ENCODE data around the gene PRPF8. TPM values are rescaled to one million over a fixed set of nuclear protein-coding genes. Genes with fewer than 3 reads are reported as not detected.

PRPF8 gene
- total and polyA plus RNA-seq, 2 experiments from 2014 or later: 178 to 246 TPM

- Histone ChIP-seq H3K79me2 (replicated peaks; ENCODE audit: insufficient read depth) (no peaks in the 10 kb centered on the region), H3K4me2 (no peak overlapping the region), H3K27ac (ENCODE audit: low read depth) (no peak overlapping the region), H3K36me3 (ENCODE audit: insufficient read depth) (no peaks in the 10 kb centered on the region), H2AFZ (no peak overlapping the region), H3K27me3 (ENCODE audit: insufficient read depth) (peaks cover 8% of the 10 kb centered on the region; the same call in 1 of the 2 replicates), H3F3A (replicated peaks; ENCODE audit: low read depth) (0 out of 2 replicates have a peak, but pooled peaks cover 9% of the 10 kb centered on the region), H3K4me3 (no peak overlapping the region), H3K9me2 (ENCODE audit: insufficient read depth) (no peaks in the 10 kb centered on the region), H3K4me1 (ENCODE audit: insufficient read depth) (no peaks in the 10 kb centered on the region; the same call in 1 of the 2 replicates), H4K20me1 (replicated peaks; ENCODE audit: insufficient read depth) (no peaks in the 10 kb centered on the region)
- no peak for TF ChIP-seq STAT1 (IDR thresholded peaks at IDR 0.05; ENCODE audit: unreplicated experiment)
- no peak for TF ChIP-seq ZNF114 (CRISPR knock-in tag; IDR thresholded peaks at IDR 0.05)
- no peak for TF ChIP-seq NANOG (IDR thresholded peaks at IDR 0.05; ENCODE audit: borderline replicate concordance)
- no peak for TF ChIP-seq EZH2phosphoT487 (IDR thresholded peaks at IDR 0.05; ENCODE audit: unreplicated experiment)
- TF ChIP-seq REST (IDR thresholded peaks at IDR 0.05; ENCODE audit: unreplicated experiment): no peak
- no peak for TF ChIP-seq CREB1 (CRISPR knock-in tag; IDR thresholded peaks at IDR 0.05; ENCODE audit: low read depth)
- TF ChIP-seq ZNF462 (CRISPR knock-in tag; IDR thresholded peaks at IDR 0.05): no peak
- no peak for TF ChIP-seq JUNB (IDR thresholded peaks at IDR 0.05; ENCODE audit: unreplicated experiment)
- Mint-ChIP-seq H3K4me3 (no peak overlapping the region), H3K27me3 (ENCODE audit: insufficient read depth, low read depth, poor library complexity) (peaks cover 12% of the 10 kb centered on the region), H3K36me3 (ENCODE audit: low read depth) (no peaks in the 10 kb centered on the region; the same call in 2 of the 3 replicates), H3K27ac (no peak overlapping the region), H3K9me3 (no peaks in the 10 kb centered on the region; the same call in 2 of the 3 replicates), H3K4me1 (peaks cover 27% of the 10 kb centered on the region)
- DNase-seq (ENCODE audit: low spot score): no peak
- no peak for ATAC-seq
Measured at GRCh38 chr17:1625053-1625452, 59.6 kb downstream of the PRPF8 start.
